Astrocyte (in vitro differentiated cells and primary cell): ENCODE data around the gene PBX2.

Source experiments
- EZH2 ChIP-seq: IDR thresholded peaks from 2 replicates; pipeline ENCODE4 v1.6.1; 2012; ENCODE audit warnings: mild to moderate bottlenecking, low read length, inconsistent platforms; ENCODE audit not compliant: insufficient read depth
- TF ChIP-seq, protein P1 (sequence below): IDR thresholded peaks from 2 replicates; pipeline ENCODE4 v1.5.1; 2011; ENCODE audit warnings: low read depth, mild to moderate bottlenecking, inconsistent platforms, low read length, moderate library complexity; ENCODE audit not compliant: insufficient read depth

GRCh38 chr6:32167761-32168262, 22.2 kb downstream of the PBX2 start:
- TF ChIP-seq, protein P1, sequence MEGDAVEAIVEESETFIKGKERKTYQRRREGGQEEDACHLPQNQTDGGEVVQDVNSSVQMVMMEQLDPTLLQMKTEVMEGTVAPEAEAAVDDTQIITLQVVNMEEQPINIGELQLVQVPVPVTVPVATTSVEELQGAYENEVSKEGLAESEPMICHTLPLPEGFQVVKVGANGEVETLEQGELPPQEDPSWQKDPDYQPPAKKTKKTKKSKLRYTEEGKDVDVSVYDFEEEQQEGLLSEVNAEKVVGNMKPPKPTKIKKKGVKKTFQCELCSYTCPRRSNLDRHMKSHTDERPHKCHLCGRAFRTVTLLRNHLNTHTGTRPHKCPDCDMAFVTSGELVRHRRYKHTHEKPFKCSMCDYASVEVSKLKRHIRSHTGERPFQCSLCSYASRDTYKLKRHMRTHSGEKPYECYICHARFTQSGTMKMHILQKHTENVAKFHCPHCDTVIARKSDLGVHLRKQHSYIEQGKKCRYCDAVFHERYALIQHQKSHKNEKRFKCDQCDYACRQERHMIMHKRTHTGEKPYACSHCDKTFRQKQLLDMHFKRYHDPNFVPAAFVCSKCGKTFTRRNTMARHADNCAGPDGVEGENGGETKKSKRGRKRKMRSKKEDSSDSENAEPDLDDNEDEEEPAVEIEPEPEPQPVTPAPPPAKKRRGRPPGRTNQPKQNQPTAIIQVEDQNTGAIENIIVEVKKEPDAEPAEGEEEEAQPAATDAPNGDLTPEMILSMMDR = no peak
- TF ChIP-seq EZH2 = no peak
